Activated T-cell treated with anti-CD3 and anti-CD28 coated beads for 48 hours (primary cell): ENCODE results near the gene SVIL.

Experiments used
- DNase-seq: peaks from one replicate; pipeline ENCODE4 v3.0.0-alpha.2; 2020; ENCODE audit warnings: low read depth

The SVIL gene

DNA sequence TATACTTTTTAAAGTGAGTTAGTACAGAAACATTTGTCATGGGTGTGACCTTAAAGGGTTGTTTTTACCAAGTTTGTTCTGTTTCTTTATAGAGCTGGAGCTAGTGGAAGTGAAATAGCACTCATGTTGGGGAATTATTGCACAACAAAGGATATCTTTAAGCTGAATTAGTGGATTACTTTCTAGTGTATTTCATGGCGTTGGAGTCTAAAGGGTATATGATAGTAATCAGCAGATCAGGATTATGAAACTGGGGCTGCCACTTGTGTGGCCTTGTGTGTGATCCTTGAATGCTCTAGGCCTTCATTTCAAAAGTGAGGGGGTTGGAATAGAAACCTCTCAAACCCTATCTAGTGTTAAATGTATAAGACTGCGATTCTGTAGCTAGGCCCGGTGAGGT, 222.3 kb downstream of the SVIL start:
- DNase-seq = no peak

GRCh38 chr10:29411666-29412315, 223.0 kb downstream of the SVIL start:
- no peak for DNase-seq

GRCh38 chr10:29409241-29410054, 225.3 kb downstream of the SVIL start:
- peak; percentile 36 for DNase-seq

GRCh38 chr10:29408847-29409240, 225.9 kb downstream of the SVIL start:
- DNase-seq = no peak
